NCI-H748 (cell line): ENCODE measurements around the gene JADE2.
"Not testable (repeated sequence)": the region's sequence is repeated elsewhere in the genome, so short reads cannot be mapped to it uniquely, and the experiment has no call there.

Experiments used
- DNase-seq: peaks from one replicate; lab custom pipeline; 2025; ENCODE audit not compliant: unreplicated experiment; lab: John Stamatoyannopoulos, UW

JADE2 gene

DNA sequence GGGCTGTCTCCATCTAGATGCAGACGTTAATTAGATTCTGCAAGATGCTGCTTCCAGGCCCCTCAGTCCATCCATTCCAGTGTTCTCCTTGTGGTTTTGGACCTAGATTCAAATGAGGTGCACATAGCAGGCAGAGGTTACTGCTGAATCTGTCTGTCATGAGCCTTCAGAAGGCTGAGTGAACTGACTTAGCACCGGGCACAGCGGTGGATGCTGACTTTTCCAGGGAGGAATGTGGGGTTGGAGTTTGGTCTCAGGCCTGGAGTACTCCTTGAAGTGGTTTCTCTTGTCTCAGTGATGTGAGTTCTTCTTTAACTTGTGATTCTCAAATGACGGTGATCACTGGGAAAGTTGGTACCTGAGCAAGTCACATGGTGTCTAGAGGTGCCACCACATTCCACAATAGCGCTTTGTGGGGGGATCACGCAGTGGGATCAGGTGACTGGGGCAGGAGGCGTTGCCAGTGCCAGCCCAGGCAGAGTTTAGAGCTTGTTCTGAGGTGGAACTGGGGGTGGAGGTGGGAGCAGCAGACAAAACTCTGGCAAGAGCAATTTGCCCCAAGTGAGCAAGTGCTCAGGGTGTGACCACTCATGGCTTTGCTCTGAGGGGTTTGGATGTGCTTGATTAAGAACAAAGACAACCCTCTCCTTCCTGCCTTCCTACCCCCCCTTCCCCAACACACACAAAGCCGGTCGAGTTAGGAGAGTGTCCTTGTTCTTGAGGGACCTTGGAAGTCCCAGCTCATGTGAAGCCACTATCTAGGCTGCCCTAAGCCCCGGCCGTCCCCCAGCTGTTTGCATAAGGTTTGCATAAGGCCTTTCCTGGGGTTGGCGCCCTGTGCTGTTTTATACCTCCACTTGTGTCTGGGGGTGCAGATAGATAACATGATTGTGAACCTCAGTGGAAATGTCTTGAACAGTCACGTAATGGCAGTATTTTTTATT is 25.1 kb downstream of the JADE2 start:
- DNase-seq, result no peak

DNA sequence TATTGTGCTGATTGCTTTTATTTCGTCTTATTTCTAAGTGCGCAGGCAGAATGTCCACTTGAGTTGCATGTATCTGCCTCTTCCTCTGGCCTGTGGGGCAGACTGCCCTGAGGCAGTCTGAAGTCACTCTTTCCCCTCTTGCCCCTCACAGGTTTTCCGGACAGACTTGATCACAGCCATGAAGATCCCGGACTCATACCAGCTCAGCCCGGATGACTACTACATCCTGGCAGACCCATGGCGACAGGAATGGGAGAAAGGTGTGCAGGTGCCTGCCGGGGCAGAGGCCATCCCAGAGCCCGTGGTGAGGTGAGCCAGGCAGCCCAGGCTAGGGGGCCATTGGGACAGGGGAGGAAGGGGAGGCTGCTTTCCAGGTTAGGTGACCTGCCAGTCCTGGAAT is 26.4 kb downstream of the JADE2 start:
- no peak for DNase-seq

DNA sequence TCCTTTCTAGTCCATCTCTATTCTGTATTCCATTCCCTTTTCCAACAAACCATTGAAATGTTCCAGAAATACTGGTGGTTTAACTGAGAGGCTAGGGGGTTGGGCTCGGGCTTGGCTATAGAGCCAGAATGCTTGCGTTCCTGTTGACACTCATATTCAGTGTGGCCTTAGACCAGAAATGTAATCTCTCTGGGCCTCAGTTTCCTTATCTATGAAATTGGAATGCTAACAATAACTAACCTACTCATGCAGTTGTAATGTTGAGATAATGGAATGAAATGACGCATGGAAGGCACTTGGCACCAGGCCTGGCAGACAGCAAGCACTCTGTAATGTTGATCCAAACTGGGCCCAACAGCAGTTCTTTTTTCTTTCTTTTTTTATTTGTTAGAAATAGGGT is 26.8 kb downstream of the JADE2 start:
- no peak for DNase-seq

DNA sequence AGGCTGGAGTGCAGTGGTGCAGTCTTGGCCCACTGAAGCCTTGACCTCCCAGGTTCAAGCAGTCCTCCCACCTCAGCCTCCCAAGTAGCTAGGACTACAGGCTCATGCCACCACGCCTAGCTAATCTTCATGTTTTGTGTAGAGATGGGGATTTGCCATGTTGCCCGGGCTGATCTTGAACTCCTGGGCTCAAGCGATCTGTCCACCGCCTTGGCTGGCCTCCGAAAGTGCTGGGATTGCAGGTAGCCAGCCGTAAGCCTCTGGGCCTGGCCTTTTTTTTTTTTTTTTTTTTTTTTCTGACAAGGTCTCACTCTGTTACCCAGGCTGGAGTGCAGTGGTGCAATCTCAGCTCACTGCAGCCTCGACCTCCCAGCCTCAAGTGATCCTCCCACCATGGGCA is 27.2 kb downstream of the JADE2 start:
- not testable (repeated sequence) for DNase-seq

DNA sequence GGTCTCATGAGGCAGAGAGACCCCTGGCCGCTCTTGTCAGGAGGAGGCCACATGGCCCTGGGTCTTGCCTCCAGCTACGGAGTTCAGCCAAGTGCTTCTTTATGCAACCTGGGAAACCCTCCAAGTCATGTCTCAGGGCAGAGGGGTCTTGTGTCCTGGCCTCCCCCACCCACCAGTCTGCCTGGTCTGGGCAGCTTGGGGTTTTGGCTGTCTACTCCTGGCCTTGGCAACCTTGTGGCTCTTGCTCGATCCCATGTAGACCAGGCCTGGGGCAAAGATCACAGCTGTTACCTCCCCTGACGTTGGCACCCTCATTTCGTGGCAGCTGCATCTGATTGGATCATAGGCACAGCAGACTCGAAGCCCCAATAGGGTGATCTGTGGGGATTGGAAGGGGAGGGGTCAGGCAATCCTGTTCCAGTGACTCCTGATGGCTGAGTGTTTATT is 28.4 kb downstream of the JADE2 start:
- DNase-seq, result no peak

DNA sequence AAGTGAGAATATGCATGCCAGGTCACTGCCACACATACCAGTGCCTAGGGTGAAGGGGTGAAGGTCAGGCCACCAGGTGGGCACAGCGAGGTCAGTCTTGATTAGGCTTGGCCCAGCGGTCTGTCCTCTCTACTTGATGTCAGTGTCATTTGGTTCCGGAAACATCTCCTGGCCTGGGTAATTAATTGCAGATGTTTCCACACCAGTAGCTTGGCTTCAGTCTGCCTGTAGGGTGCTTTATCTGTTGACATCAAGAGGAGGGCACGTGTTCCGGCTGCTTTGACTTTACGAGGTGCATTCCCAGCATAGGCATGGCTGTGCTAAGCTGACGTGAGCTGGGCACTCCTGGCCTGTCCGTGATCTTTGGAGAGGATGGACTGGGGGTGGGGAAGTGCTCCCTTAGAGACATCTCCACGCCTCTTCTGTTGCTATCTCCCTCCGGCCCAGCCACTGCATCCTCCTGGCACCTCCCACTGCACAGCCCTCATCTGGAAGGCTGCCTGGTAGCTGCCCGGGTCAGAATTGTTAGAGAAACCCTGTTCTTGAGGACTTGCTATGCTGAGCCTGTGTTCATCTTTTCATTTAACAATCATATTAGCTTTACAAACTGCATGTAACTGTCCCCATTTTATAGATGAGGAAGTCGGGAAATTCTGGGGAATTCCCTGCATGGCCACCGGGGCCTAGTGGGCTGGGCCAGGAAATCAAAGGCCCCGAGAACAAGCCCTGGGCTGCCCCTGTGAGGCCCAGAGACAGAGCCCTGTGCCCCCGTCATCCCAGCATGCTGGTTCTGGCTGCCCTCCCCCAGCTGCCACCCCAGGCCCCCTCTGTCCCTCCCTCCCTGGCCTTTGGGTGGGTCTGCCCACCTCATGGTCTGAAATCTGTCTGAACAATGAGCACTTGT is 29.1 kb downstream of the JADE2 start:
- no peak for DNase-seq

DNA sequence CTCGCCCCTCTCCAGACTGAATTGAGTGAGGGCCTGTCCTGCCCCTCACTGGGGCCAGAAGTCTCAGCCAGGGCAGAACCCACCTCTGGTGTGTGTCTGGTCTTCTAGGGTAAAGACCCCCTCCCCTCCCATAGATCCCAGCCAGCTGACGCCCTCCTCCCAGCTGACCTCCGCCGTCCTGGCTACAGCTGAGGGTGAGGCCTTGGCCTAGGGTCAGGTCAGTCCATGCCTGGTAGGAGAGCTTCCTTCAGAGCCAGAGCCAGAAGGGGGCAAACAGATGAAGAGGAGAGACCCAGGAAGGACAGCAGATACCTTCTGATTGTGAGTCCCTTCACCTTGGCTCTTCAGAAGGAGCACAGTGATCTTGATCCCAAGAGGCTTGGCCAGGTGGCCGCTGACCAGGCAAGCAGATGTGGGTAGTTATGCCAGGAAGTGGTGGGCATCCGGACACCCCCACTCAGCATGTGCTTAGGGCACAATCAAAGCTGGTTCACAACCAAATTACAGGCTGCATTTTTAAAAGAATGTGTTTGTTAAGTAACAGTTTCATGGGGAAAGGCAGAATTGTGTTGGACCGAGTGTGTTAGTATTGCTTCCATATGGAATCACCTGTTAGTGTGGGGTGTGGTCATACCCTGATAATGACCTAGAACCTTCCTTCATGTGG is 29.9 kb downstream of the JADE2 start:
- DNase-seq, result no peak

DNA sequence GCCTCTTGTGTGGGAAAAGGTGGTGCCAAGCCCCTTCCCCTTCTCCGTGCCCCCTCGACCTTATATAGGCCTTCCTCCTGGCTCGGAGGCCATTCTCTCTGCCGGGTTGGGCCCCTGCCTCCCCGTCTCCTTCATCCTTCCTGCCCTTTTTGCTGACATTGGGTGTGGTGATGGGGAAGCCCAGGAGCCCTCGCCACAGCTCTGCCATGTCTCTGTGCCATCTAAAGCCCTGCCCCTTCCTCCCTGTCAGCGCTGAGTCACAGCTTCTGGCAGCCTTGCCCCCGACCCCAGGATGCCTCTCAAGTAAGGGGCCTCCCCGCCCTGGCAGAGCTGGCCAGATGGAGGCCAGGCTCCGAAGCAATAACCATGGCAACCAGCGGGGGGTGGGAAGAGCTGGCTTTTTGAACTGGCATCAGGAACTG is 30.4 kb downstream of the JADE2 start:
- DNase-seq, result peak; percentile 30

DNA sequence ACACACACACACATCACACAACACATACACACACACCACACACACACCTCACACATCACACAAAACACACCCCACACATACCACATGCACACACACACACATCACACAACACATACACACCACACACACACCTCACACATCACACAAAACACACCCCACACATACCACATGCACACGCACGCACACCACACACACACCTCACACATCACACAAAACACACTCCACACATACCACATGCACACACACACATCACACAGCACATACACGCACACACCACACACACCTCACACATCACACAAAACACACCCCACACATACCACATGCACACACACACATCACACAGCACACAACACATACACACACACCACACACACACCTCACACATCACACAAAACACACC is 31.1 kb downstream of the JADE2 start:
- DNase-seq, result not testable (repeated sequence)

DNA sequence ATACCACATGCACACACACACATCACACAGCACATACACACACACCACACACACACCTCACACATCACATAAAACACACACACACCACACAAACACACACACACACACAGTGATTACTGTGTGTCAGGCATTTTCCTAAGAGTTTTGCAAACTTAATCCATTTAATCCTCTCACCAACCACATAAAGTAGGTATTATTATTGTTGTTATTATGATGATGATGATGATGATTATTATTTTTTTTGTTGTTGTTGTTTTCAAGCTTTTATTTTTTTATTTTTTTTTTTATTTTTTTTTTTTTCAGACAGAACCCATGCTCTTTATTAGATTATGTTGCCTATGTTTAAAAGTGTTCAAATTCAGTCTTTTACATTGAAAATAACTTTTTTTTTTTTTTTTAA is 31.5 kb downstream of the JADE2 start:
- no peak for DNase-seq

DNA sequence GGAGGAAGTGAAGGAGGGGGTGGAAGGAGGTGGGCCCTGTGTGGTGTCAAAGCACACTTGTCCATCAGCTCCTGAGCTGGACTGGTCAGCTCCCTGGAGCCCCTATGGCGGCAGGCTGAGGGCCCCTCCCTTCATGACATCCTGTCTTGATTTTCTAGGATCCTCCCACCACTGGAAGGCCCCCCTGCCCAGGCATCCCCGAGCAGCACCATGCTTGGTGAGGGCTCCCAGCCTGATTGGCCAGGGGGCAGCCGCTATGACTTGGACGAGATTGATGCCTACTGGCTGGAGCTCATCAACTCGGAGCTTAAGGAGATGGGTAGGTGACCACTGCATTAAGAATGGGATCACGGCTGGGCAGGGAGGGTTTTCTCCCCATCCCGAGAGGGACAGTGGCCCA is 34.2 kb downstream of the JADE2 start:
- no peak for DNase-seq

DNA sequence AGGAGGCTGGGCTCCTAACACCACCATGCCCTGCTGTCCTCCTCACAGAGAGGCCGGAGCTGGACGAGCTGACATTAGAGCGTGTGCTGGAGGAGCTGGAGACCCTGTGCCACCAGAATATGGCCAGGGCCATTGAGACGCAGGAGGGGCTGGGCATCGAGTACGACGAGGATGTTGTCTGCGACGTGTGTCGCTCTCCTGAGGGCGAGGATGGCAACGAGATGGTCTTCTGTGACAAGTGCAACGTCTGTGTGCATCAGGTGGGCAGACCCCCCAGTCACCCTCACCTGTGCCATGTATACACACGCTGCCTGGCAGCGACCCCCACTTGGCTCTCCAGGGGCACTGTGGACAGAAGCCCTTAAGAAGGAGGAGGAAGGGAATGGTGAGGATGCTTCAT is 35.2 kb downstream of the JADE2 start:
- no peak for DNase-seq

DNA sequence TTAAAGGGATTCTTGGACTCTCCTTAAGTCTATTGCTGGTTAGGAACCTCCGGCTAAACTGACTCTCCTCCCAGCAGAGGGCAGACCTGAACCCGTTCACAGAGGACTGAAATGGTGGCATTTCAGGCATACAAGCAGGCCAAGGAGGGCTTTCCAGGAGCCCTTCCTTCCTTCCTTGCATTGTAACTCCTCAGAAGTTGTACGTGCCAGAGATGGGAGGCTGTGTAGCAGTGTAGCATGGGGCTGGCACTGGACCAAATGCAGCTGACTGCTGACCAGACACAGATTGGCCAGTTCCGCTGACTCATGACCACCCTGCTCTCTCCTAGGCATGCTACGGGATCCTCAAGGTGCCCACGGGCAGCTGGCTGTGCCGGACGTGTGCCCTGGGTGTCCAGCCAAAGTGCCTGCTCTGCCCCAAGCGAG is 36.4 kb downstream of the JADE2 start:
- peak; percentile 4 for DNase-seq

DNA sequence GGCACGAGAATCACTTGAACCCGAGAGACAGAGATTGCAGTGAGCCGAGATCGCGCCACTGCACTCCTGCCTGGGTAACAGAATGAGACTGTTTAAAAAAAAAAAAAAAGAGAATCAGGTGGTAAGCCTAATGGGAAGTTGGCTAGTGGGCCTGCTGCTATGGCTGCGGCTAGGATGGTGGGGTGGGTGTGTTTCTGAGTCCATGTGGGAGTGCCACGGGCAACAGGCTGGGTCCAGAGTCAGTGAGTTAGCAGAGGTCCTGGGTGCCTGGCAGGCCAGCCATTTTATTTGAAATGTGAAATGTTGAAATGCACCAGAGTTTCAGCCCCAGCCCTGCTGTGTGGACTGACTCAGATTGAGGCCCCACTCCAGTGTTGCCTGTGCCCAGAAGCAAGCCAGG is 37.8 kb downstream of the JADE2 start:
- DNase-seq, result no peak

DNA sequence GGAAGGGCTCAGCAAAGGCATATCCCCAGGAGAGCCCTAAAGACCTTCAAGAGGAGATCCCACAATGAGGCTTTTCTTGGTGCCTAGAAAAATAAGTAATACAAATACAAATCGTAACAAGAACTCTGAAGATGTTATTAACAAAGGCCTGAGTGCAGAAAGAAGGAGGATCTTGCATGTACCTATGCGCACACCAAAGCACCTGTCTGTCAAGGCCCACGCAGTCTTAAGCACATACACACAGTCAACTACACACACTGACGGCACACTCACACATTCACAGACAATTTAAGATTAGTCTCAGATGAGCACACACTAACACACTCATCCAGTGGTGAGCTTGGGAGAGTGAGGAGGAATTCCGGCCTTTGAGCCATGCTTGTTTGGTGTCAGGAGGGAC is 38.5 kb downstream of the JADE2 start:
- DNase-seq, result no peak

DNA sequence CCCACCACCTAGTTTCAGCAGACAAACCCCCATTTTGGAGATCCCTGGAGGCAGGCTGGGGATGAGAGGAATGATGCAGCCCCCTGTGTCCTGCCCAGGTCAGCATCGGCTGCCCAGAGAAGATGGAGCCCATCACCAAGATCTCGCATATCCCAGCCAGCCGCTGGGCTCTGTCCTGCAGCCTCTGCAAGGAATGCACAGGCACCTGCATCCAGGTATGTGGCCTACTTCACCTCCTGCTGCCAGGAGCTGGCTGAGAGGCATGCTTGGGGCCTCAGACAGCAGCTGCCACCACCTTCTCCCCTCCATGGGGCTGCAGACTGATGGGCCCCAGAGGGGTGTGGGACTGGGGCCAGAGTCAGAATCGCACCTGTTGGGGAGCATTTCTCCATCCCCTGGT is 38.9 kb downstream of the JADE2 start:
- DNase-seq, result no peak

DNA sequence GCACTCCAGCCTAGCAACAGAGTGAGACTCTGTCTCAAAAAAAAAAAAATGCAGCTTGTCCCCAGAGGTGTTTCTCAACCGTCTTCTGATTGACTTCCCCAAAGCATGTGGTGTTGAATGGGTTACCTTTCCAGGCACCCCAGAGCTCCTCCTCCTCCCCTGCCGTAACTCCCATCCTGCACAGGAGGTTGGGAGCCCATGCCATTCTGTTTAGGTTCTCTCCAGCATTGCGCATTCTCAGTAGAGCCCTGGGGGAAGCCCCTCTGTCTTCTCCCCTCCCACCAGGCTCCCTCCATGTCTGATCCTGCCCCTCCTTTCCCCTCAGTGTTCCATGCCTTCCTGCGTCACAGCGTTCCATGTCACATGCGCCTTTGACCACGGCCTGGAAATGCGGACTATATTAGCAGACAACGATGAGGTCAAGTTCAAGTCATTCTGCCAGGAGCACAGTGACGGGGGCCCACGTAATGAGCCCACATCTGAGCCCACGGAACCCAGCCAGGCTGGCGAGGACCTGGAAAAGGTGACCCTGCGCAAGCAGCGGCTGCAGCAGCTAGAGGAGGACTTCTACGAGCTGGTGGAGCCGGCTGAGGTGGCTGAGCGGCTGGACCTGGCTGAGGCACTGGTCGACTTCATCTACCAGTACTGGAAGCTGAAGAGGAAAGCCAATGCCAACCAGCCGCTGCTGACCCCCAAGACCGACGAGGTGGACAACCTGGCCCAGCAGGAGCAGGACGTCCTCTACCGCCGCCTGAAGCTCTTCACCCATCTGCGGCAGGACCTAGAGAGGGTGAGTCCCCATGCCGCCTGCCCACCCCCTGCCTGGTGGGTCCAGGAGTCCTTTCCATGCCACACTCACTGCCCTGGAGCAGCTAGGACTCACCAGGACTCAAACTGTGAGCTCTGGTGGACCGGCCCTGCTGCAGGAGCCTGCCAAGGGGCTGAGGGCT is 40.6 kb downstream of the JADE2 start:
- no peak for DNase-seq

DNA sequence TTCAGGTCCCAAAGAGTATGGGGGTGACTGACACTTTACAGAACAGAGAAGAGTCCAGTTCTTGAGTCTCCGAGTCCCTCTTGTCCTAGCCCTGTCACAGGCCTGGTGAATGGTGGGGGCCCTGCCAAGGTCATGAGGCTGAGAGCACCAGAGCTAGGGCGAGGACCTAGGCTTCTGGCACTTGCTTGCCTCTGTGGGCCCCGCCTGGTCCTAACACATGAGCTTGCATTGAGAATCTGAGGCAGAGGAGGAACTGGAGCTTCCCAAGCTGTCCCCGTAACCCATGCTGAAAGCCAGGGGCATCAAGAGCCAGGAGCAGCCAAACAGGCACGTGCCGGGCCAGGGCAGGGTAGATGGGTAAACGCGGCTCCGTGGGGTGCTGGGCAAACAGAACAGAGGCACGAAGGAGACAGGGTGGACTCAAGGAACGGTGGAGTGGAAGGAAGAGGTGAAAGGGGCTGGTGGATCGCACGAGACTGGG is 41.3 kb downstream of the JADE2 start:
- no peak for DNase-seq

DNA sequence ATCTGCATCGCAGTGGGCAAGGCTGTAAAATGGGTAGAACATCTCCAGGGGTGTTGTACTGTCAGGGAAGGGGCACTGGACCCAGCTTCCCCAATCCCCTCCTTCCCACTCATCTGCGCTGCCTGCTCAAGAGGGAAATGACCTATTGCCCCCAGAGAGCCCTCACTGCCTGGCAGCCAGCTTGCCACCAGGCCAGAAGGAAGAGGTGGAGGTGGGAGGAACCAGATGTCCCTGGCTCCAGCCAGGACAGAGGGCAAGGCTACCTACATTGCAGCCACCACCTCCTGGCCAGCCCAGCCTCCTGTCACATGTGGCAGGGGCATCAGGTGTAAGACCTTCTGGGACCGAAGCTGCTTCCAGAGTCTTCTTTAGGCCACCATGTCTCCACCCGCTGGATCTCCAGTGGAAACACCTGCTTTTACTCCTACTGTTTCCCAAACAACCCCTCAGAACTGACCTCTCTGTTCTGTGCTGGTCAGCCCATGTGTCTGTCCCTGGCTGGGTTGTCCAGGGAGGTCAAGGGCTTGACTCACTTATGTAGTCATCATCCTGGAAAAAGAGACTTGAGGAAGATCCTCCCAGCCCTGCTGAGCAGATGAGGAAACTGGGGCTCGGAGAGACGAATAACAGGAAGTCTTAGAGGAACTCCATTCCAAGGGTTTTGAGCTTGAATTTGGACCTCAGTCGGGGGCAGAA is 42.3 kb downstream of the JADE2 start:
- no peak for DNase-seq

DNA sequence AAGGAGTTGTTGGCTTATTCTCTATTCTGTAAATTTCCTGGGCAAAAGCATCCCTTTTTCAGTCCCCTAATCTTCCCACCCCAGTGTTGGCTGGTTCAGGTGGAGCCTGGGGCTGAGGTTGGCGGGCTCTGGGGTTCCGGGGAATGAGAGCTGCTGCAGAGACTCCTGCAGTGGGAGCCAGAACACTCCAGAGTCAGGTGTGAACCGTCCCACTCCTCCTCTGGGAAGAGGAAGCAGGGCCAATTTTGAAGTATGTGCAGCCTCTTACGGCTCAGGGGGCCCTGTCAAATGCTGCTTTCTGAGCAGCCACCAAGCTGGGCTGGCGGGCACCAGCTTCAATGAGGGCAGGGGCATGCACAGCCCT is 42.8 kb downstream of the JADE2 start:
- no peak for DNase-seq
